SHP77 treated with DMSO at 0.1 percent for 48 hours (cell line): ENCODE data around the gene CTSL.
"Not testable (repeated sequence)": the region's sequence is repeated elsewhere in the genome, so short reads cannot be mapped to it uniquely, and the experiment has no call there.

Experiments
- DNase-seq: peaks from one replicate; lab custom pipeline; 2025; lab: John Stamatoyannopoulos, UW

The CTSL gene

GRCh38 chr9:87722393-87723088, 3.4 kb upstream of the CTSL start:
- no peak for DNase-seq

- DNase-seq: no peak
Observed at GRCh38 chr9:87725356-87725899, 491 bp upstream of the CTSL start.

GRCh38 chr9:87729246-87729645, 3.3 kb downstream of the CTSL start:
- DNase-seq: no peak

- no peak for DNase-seq
Observed at GRCh38 chr9:87731321-87731720, 5.4 kb downstream of the CTSL start.

GRCh38 chr9:87732344-87732743, 6.4 kb downstream of the CTSL start:
- no peak for DNase-seq

- DNase-seq: no peak
Observed at GRCh38 chr9:87732756-87733155, 6.8 kb downstream of the CTSL start.

- no peak for DNase-seq
Observed at GRCh38 chr9:87733273-87734052, 7.5 kb downstream of the CTSL start.

- DNase-seq: no peak
Observed at GRCh38 chr9:87734106-87734505, 8.2 kb downstream of the CTSL start.

- DNase-seq: no peak
Observed at GRCh38 chr9:87739546-87739945, 13.6 kb downstream of the CTSL start.

- DNase-seq: no peak
Observed at GRCh38 chr9:87740209-87740608, 14.3 kb downstream of the CTSL start.

GRCh38 chr9:87741326-87741725, 15.4 kb downstream of the CTSL start:
- no peak for DNase-seq

GRCh38 chr9:87741891-87742290, 16.0 kb downstream of the CTSL start:
- no peak for DNase-seq

GRCh38 chr9:87742813-87743428, 17.0 kb downstream of the CTSL start:
- no peak for DNase-seq

- not testable (repeated sequence) for DNase-seq
Observed at GRCh38 chr9:87744247-87744646, 18.3 kb downstream of the CTSL start.

- DNase-seq: no peak
Observed at GRCh38 chr9:87746186-87746585, 20.3 kb downstream of the CTSL start.

GRCh38 chr9:87748881-87749280, 23.0 kb downstream of the CTSL start:
- no peak for DNase-seq

GRCh38 chr9:87749335-87750035, 23.6 kb downstream of the CTSL start:
- DNase-seq: no peak

- DNase-seq: no peak
Observed at GRCh38 chr9:87750726-87751125, 24.8 kb downstream of the CTSL start.

- DNase-seq: no peak
Observed at GRCh38 chr9:87751423-87751822, 25.5 kb downstream of the CTSL start.

GRCh38 chr9:87751868-87752267, 25.9 kb downstream of the CTSL start:
- DNase-seq: no peak

GRCh38 chr9:87753313-87753712, 27.4 kb downstream of the CTSL start:
- DNase-seq: no peak

GRCh38 chr9:87758330-87758729, 32.4 kb downstream of the CTSL start:
- not testable (repeated sequence) for DNase-seq
